Measurements from ENCODE around the gene UNC5B. TPM values are rescaled to one million over a fixed set of nuclear protein-coding genes. Genes with fewer than 3 reads are reported as not detected.
A peak's percentile ranks its signal among the peaks of the same experiment; 100 is the strongest.

Gene UNC5B
- total RNA-seq, 1 experiment from 2014 or later, result 49.6 TPM

GRCh38 chr10:71263376-71263775 lies 51.0 kb downstream of the UNC5B start:
- DNase-seq (ENCODE audit: low spot score), result peak; percentile 23

More at GRCh38 chr10:71263376-71263775, 51.0 kb downstream of the UNC5B start:
- POLR2A ChIA-PET, result no interaction called here
- no peaks in the 10 kb centered on the region for H3K36me3 Mint-ChIP-seq
- TF ChIP-seq E2F5 (CRISPR knock-in tag; IDR thresholded peaks at IDR 0.05) (no peak), USF2 (CRISPR knock-in tag; IDR thresholded peaks at IDR 0.05) (no peak), ZMAT4 (CRISPR knock-in tag; IDR thresholded peaks at IDR 0.05) (no peak), E2F1 (CRISPR knock-in tag; IDR thresholded peaks at IDR 0.05) (no peak), PRDM15 (CRISPR knock-in tag; IDR thresholded peaks at IDR 0.05) (no peak), NFATC4 (CRISPR knock-in tag; IDR thresholded peaks at IDR 0.05) (no peak), AR (CRISPR knock-in tag; IDR thresholded peaks at IDR 0.05) (no peak), ZNF396 (CRISPR knock-in tag; IDR thresholded peaks at IDR 0.05; ENCODE audit: borderline replicate concordance) (no peak), GABPB1 (CRISPR knock-in tag; IDR thresholded peaks at IDR 0.05) (no peak), HMGXB4 (CRISPR knock-in tag; IDR thresholded peaks at IDR 0.05) (no peak), CBFB (CRISPR knock-in tag; IDR thresholded peaks at IDR 0.05; ENCODE audit: low read depth) (no peak), NFE2L1 (CRISPR knock-in tag; IDR thresholded peaks at IDR 0.05) (no peak), IRF1 (CRISPR knock-in tag; IDR thresholded peaks at IDR 0.05) (no peak), JAZF1 (CRISPR knock-in tag; IDR thresholded peaks at IDR 0.05) (no peak)
- H3K27me3 Mint-ChIP-seq (ENCODE audit: low read depth), result no peaks in the 10 kb centered on the region
- H3K4me1 Mint-ChIP-seq, result peaks cover 67% of the 10 kb centered on the region
- CTCF ChIA-PET, result interaction anchor here (0.9 to 2.1 kb wide), 5 partner anchors 18 to 360 kb away, joined by 3 to 13 read pairs (median 5); no protein-coding TSS in a partner anchor
- no peaks in the 10 kb centered on the region for H3K9me3 Mint-ChIP-seq
- peak overlapping the region; percentile 45; the same call in 1 of the 2 replicates for H3K27ac Mint-ChIP-seq
- ATAC-seq, result no peak; the same call in 1 of the 2 replicates
- peak overlapping the region; percentile 16; the same call in 1 of the 2 replicates for H3K4me3 Mint-ChIP-seq

Data from WTC11 (cell line).